ENCODE results near the gene SLC25A29. TPM values are rescaled to one million over a fixed set of nuclear protein-coding genes. Genes with fewer than 3 reads are reported as not detected.
"Not testable (repeated sequence)": the region's sequence is repeated elsewhere in the genome, so short reads cannot be mapped to it uniquely, and the experiment has no call there.

The SLC25A29 gene
- total RNA-seq, 1 donor, result 19.9 TPM

DNA sequence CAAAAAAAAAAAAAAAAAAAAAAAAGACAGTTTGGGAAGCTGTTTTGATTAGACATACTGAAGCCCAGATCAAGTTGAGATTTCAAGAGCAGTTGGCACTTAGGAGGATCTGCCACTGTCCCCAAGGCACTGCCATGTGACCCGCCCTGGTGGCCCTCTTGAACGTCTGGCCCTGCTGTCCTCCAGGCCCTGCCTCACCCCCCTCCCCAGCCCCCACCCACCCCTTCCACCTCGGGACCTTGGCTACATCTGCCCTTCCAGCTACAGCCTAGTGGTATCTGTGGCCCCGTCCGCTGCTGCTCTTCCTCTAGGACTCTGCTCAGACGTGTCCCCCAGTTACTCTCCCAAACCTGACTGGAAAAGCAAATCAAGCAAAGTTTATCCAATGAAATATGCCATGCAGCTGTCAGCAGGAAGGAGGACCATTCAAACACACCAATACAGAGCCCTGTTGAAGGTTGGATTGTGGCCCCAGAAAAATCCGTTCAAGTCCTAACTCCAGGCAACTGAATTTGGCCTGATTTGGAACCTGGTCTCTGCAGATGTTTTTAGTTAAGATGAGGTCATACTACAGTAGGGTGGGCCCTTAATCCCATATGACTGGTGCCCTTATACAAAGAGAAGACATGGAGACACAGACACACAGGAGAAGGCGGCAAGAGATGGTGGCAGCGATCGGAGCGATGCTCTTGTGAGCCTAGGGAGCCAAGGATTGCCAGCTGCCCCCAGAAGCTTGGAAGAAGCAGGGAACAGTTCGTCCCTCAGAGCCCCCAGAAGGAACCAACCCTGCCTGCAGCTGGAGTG is 17.7 kb downstream of the SLC25A29 start:
- no peak overlapping the region for H3K4me3 ChIP-seq (ENCODE audit: insufficient read depth, low read length)
- no peak overlapping the region for H3K4me2 ChIP-seq (ENCODE audit: insufficient read depth, low read length)
- H3K9me3 ChIP-seq (ENCODE audit: low read depth, low read length), result no peaks in the 10 kb centered on the region
- H4K20me1 ChIP-seq (ENCODE audit: insufficient read depth, low read length), result no peaks in the 10 kb centered on the region
- no peak overlapping the region for H2AFZ ChIP-seq (ENCODE audit: low read length)
- no peaks in the 10 kb centered on the region for H3K79me2 ChIP-seq (ENCODE audit: insufficient read depth, low read length)
- H3K27ac ChIP-seq (ENCODE audit: low read depth, low read length), result no peak overlapping the region
- H3K36me3 ChIP-seq (ENCODE audit: insufficient read depth, low read length), result no peaks in the 10 kb centered on the region
- peaks cover 4% of the 10 kb centered on the region for H3K4me1 ChIP-seq (ENCODE audit: insufficient read depth, low read length)
- peak; percentile 74 for DNase-seq (ENCODE audit: insufficient read length, low spot score, missing footprints)
- H3K27me3 ChIP-seq (ENCODE audit: insufficient read depth, low read length), result no peaks in the 10 kb centered on the region
- TF ChIP-seq, protein P1, sequence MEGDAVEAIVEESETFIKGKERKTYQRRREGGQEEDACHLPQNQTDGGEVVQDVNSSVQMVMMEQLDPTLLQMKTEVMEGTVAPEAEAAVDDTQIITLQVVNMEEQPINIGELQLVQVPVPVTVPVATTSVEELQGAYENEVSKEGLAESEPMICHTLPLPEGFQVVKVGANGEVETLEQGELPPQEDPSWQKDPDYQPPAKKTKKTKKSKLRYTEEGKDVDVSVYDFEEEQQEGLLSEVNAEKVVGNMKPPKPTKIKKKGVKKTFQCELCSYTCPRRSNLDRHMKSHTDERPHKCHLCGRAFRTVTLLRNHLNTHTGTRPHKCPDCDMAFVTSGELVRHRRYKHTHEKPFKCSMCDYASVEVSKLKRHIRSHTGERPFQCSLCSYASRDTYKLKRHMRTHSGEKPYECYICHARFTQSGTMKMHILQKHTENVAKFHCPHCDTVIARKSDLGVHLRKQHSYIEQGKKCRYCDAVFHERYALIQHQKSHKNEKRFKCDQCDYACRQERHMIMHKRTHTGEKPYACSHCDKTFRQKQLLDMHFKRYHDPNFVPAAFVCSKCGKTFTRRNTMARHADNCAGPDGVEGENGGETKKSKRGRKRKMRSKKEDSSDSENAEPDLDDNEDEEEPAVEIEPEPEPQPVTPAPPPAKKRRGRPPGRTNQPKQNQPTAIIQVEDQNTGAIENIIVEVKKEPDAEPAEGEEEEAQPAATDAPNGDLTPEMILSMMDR (IDR thresholded peaks at IDR 0.05; ENCODE audit: extremely low read depth, low read depth, low read length), result no peak

DNA sequence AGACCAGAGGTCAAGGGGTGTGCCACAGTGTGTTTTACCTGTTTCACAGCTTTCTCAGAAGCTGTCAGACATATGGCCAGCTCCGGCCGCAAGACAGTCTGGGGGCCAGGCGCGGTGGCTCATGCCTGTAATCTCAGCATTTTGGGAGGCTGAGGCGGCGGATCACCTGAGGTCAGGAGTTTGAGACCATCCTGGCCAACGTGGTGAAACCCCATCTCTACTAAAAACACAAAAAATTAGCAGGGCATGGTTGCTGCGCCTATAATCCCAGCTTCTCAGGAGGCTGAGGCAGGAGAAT is 18.3 kb downstream of the SLC25A29 start:
- not testable (repeated sequence) for H2AFZ ChIP-seq (ENCODE audit: low read length); H3K4me1 ChIP-seq (ENCODE audit: insufficient read depth, low read length); H4K20me1 ChIP-seq (ENCODE audit: insufficient read depth, low read length); H3K9me3 ChIP-seq (ENCODE audit: low read depth, low read length); H3K27me3 ChIP-seq (ENCODE audit: insufficient read depth, low read length); H3K4me2 ChIP-seq (ENCODE audit: insufficient read depth, low read length); H3K36me3 ChIP-seq (ENCODE audit: insufficient read depth, low read length); H3K27ac ChIP-seq (ENCODE audit: low read depth, low read length); H3K4me3 ChIP-seq (ENCODE audit: insufficient read depth, low read length); H3K79me2 ChIP-seq (ENCODE audit: insufficient read depth, low read length); DNase-seq (ENCODE audit: insufficient read length, low spot score, missing footprints)

DNA sequence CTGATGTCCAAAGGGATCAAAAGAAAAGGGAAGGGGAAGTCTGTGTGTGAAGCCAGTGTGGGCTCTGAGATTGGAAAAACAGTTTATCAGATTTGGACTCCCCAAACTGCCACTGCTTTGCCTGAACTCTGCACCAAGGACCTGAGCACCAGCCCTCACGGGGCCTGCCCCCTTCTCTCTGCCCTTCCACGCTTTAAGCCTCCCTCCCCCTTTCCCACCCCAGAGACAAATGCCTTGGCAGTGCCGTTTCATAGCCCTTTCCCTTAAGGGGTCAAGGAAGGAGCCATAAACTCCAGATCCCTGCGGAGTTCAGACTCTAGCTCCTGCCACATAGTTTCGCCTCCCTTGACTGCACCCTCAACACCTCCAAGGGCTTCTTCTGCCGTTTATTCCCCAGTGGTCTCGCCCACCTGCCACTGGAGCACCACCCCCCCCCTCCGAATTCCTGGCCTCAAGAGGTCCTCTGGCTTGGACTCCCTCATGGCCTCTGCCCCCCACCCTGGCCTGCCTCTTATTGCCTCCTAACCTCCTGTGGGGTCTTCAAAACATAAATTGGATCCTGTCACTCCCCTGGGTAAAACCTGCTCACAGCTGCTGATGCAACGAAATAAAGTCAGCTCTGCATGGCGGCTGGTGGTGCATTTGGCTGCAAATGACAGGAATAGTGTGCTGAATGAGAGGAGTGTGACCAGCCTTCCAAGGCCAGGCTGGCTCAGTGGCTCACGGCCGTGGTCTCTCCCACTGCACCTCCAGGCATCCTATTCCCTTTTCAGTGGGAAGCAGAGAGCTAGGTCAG is 18.8 kb downstream of the SLC25A29 start:
- H3K4me1 ChIP-seq (ENCODE audit: insufficient read depth, low read length), result peaks cover 4% of the 10 kb centered on the region
- H3K36me3 ChIP-seq (ENCODE audit: insufficient read depth, low read length), result no peaks in the 10 kb centered on the region
- H2AFZ ChIP-seq (ENCODE audit: low read length), result no peak overlapping the region
- no peaks in the 10 kb centered on the region for H3K9me3 ChIP-seq (ENCODE audit: low read depth, low read length)
- TF ChIP-seq, protein P1 (IDR thresholded peaks at IDR 0.05; ENCODE audit: extremely low read depth, low read depth, low read length), result no peak
- H3K27me3 ChIP-seq (ENCODE audit: insufficient read depth, low read length), result no peaks in the 10 kb centered on the region
- H3K27ac ChIP-seq (ENCODE audit: low read depth, low read length), result no peak overlapping the region
- no peak overlapping the region for H3K4me2 ChIP-seq (ENCODE audit: insufficient read depth, low read length)
- DNase-seq (ENCODE audit: insufficient read length, low spot score, missing footprints), result no peak
- peaks cover 5% of the 10 kb centered on the region for H4K20me1 ChIP-seq (ENCODE audit: insufficient read depth, low read length)
- peaks cover 4% of the 10 kb centered on the region for H3K79me2 ChIP-seq (ENCODE audit: insufficient read depth, low read length)
- no peak overlapping the region for H3K4me3 ChIP-seq (ENCODE audit: insufficient read depth, low read length)

DNA sequence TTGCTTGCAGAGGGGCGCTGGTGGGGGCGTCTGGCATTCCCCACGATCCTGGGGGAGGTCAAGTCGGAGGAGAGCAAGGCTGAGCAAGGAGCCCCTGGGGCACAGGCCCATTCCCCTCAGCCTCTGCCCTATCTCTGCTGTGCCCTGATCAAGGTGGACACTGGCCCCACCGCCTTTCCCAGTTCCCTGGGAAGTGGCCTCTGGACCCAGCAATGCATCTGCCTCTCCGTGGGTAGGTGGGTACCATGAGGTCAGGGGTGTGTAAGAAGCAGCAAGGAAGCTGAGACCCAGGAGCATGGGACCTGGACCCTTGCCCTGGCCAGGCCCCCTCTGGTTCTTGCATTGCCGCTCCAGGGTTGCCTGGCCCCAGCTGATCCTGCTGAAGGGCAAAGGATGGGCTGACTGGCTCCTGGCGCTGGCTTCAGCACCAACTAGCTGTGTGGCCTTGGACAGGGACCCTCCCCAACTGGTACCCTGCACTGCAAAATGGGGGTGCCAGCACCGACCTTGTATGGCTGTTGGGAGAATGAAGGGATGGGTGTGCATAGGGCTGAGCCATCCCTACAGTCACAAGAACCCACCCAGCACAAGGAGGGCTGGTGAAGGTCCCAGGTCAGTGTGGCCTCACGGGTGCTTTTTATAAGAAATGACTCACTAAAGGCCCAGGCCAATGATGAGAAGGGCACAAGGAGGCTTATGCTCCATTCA is 19.6 kb downstream of the SLC25A29 start:
- no peaks in the 10 kb centered on the region for H3K36me3 ChIP-seq (ENCODE audit: insufficient read depth, low read length)
- H3K4me3 ChIP-seq (ENCODE audit: insufficient read depth, low read length), result no peak overlapping the region
- H2AFZ ChIP-seq (ENCODE audit: low read length), result no peak overlapping the region
- peaks cover 8% of the 10 kb centered on the region for H4K20me1 ChIP-seq (ENCODE audit: insufficient read depth, low read length)
- H3K27me3 ChIP-seq (ENCODE audit: insufficient read depth, low read length), result no peaks in the 10 kb centered on the region
- H3K27ac ChIP-seq (ENCODE audit: low read depth, low read length), result no peak overlapping the region
- peak; percentile 92 for DNase-seq (ENCODE audit: insufficient read length, low spot score, missing footprints)
- TF ChIP-seq, protein P1 (IDR thresholded peaks at IDR 0.05; ENCODE audit: extremely low read depth, low read depth, low read length), result no peak
- H3K79me2 ChIP-seq (ENCODE audit: insufficient read depth, low read length), result peaks cover 12% of the 10 kb centered on the region
- no peaks in the 10 kb centered on the region for H3K9me3 ChIP-seq (ENCODE audit: low read depth, low read length)
- no peak overlapping the region for H3K4me2 ChIP-seq (ENCODE audit: insufficient read depth, low read length)
- H3K4me1 ChIP-seq (ENCODE audit: insufficient read depth, low read length), result peaks cover 7% of the 10 kb centered on the region

Measured in osteoblast (primary cell).